Renal cortex interstitium (tissue), 11 donors: ENCODE results near the gene UGT2B7. TPM values are rescaled to one million over a fixed set of nuclear protein-coding genes. Genes with fewer than 3 reads are reported as not detected.
A peak's percentile ranks its signal among the peaks of the same experiment; 100 is the strongest.
"Not testable (repeated sequence)": the region's sequence is repeated elsewhere in the genome, so short reads cannot be mapped to it uniquely, and the experiment has no call there.

Experiments used
- DNase-seq, 11 donors: peaks; one replicate each; pipeline ENCODE4 v3.0.0-alpha.2; 2013; ENCODE audit warnings: low read depth in 9 of 11, low spot score in 4 of 11; ENCODE audit errors: extremely low read depth in 1 of 11
- polyA plus RNA-seq, 3 donors: library from polyadenylated mRNA; unstranded; fragments of 120-200 nt; gene quantifications; one replicate each; pipeline ENCODE4 v1.2.1, GENCODE V29; 2013; ENCODE audit not compliant: insufficient read length in 3 of 3

Gene UGT2B7
- polyA plus RNA-seq, 3 donors: 79.4 to 103 (median 101) TPM

DNA sequence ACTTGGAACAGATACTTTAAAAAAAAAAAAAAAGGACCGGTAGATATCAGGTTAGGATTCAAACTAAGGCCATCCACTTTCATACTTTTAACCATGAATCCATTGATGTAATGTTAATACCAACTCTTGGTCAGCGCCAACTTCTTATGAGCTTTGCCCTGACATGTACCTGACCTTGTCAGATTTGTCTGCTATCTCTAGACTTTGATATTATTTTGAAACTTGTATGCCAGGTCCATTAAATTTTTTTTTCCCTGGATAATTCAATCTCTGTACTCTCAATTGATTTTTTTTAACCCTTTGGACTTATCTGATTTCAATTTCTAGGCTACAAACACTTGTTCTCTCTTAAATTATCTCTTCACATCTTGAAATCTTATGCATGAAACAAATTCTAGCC lies 27.2 kb upstream of the UGT2B7 start:
- DNase-seq: no peak

DNA sequence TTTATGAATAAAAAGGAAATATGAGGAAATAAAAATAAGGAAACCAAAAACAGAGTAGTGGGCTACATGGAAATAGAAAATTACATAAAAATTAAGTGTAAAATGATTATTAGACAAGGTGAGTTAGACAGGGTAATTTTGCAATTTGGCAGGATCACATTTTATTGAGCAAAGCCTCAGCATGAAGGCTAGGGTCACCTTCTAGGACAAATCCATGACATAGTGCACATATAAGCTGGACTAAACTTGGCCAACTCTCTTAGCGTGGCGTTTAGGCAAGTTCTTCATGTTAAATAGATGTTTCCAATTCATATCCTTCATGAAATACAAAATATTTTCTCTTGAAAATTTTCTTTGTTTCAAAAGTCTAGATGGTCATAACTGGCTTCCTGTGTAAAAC lies 25.7 kb upstream of the UGT2B7 start:
- DNase-seq: no peak

- DNase-seq: no peak
These were observed 25.0 kb upstream of the UGT2B7 start for GRCh38 chr4:69071286-69071685.

- DNase-seq: no peak
These were observed 22.9 kb upstream of the UGT2B7 start for GRCh38 chr4:69073375-69073774.

GRCh38 chr4:69075061-69075792 lies 21.0 kb upstream of the UGT2B7 start:
- no peak for DNase-seq

DNA sequence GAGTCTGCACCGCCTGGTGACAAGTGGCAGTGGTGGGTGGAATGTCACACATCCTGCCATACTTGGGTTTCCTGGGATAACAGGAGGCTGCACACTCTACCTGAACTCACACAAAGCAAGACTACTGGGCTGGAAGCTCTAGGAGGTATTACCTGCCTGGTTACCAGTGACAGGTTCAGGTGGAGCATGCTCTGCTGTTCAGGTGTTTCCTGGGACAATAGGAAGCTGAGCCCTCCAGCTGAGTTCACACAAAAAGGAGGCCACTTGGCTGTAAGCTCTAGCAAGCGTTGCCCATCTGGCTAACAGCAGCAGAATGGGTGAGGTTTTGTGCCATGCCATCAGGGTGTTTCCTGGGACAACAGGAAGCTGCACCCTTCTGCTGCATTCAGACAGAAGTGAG lies 17.4 kb upstream of the UGT2B7 start:
- no peak for DNase-seq

GRCh38 chr4:69088473-69088872 lies 7.8 kb upstream of the UGT2B7 start:
- no peak for DNase-seq

DNA sequence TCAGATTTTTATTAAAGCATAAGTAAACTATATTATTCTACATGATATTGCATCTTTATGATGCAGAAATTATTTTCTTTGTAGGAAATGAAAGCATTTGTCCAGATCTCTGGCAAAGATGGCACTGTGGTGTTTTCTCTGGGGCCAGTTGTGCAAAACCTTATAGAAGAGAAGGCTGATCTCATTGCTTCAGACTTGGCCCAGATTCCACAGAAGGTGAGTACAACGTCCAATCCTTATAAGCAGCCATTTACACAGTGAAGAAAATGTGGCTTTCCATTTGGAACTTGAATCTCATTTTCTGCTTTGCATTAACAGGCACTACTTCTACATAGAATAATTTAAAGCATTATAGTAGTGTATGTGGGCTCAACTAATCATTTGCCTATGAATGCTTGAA lies 6.9 kb upstream of the UGT2B7 start:
- DNase-seq: no peak

DNA sequence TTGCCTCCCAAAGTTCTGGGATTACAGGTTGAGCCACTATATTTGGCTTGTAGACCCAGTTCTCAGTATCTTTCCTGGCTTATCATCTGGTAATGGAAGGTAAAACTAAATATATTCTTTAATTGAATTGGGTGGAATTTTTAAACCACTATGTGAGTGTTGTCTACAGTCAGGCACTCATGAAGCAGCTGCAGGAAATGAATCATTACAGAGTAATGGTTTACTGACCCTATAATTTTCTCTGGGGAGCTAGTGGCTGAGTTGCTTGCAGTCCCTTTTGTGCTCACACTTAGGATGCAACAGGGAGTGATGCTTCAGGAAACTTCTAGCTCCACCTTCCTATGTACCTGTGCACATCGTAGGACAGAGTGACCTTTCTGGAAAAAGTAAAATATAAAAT lies 4.1 kb upstream of the UGT2B7 start:
- no peak for DNase-seq

DNA sequence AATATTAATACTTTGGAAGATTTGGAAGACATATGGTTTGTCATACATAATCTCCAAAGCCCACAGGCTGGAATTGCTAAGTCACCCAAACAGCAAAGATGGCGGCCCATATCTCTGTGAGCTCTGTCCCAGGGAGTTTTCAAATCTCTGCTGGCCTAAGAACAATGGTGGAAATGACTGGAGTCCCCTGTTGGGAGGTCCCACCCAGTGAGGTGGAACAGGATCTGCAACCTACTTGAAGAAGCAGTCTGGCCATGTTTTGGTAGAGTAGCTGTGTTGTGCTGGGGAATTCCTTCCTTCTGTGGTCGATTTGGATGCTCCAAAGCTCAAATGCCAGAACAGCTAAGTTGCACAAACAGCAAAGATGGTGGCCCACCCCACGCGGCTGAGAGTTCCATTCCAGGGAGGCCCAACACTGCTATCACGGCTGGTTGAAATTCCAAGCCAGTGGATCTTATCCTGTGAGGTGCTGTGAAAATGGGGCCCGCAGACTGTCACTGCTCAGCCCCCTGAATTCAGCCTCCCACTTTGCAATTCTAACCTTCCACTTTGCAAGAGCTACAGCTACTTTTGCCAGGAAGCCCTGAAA lies 3.2 kb upstream of the UGT2B7 start:
- no peak for DNase-seq

- no peak for DNase-seq
These were observed 2.6 kb upstream of the UGT2B7 start for GRCh38 chr4:69093681-69094080.

DNA sequence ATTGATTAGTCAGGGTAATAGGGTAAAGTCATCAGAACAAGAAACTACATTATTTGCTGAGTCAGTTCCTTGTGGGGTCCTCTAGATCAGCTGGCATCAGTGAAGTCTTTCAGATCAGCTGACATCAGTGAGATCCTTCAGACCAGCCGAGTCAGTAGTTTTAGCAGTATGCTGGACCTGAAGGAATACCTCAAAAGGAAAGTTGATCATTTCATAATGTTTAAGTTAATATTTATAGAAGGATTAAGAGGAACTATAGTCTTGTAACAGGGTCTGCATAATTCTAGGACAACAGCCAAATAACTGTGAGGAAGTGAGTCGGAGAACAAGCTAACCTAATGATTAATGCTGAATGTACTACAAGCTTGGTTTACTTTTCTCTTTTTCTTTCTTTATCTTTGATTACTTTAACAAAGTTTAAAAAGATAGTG lies 958 bp upstream of the UGT2B7 start:
- DNase-seq: peak in 4 of 11 donors; percentile 1 to 21 (median 4)

- no peak for DNase-seq
These were observed 536 bp downstream of the UGT2B7 start for GRCh38 chr4:69096810-69097209.

DNA sequence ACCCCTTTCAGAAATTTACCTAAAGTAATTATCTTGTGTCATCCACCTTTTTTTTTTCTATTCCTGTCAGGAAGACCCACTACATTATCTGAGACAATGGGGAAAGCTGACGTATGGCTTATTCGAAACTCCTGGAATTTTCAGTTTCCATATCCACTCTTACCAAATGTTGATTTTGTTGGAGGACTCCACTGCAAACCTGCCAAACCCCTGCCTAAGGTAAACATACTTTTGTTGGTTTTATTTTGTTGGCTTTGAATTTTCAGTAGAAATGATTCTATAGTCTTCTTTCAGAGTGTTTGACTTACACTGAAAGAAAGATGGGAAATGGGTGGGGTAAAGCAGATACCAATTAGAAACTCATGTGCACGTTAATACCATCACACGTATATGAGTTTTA lies 2.2 kb downstream of the UGT2B7 start:
- DNase-seq: no peak

DNA sequence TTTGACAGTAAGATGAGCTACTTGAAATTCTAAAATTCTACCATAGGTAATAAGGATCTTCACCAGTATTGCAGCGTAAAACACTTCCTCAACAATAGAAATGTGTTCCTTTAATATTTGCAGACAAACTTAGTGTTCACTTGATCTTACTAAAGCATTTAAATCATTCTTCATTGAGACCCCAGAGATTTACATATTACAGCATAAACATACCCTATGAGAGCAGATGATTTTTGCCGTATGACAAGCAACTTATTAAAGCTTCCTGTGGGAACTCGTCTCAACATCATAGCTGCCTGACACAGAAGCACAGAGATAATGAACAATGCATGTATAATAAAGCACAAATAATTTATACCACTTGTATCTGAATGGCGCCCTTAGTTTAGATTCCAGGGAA lies 3.6 kb downstream of the UGT2B7 start:
- no peak for DNase-seq

DNA sequence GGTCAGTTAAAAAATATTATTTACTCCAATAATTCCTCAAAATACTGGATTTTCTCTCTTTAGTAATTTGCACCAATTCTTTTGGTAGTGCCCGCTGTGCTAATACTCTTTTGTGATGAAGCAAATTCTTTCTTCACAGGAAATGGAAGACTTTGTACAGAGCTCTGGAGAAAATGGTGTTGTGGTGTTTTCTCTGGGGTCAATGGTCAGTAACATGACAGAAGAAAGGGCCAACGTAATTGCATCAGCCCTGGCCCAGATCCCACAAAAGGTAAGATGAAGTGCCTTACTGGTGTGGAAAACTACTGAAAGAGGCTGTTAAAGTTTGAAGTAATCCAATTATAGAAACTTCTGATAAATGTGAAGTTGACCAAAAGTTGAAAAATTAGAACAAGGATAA lies 6.4 kb downstream of the UGT2B7 start:
- DNase-seq: not testable (repeated sequence)

DNA sequence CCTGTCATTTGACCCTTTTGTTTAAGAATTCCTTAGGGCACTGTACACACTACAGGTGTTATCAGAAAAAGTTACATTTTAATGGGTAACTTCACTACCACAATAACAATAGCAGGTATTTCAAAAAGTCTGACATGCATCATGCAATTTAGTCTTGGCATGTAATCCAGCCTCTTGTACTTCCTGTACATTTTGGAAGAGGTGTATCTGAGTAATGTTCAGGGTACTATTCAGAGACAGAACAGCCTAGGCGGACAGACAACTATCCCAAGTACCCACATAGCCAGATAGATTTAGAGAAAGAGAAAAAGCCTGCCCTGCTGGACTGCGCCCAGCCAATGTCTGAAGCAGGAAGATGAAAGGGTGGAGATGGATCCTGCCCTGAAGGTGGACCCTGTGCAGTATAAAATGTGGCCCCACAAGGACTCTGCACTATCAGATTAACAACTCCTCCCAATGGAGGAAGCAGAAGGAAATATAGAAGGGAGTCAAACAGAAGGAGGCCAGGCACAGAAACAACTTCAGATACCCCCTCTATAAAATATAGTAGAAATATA lies 8.5 kb downstream of the UGT2B7 start:
- DNase-seq: no peak

- DNase-seq: not testable (repeated sequence)
These were observed 19.0 kb downstream of the UGT2B7 start for GRCh38 chr4:69115151-69115850.

GRCh38 chr4:69115851-69116213 lies 19.6 kb downstream of the UGT2B7 start:
- DNase-seq: no peak

DNA sequence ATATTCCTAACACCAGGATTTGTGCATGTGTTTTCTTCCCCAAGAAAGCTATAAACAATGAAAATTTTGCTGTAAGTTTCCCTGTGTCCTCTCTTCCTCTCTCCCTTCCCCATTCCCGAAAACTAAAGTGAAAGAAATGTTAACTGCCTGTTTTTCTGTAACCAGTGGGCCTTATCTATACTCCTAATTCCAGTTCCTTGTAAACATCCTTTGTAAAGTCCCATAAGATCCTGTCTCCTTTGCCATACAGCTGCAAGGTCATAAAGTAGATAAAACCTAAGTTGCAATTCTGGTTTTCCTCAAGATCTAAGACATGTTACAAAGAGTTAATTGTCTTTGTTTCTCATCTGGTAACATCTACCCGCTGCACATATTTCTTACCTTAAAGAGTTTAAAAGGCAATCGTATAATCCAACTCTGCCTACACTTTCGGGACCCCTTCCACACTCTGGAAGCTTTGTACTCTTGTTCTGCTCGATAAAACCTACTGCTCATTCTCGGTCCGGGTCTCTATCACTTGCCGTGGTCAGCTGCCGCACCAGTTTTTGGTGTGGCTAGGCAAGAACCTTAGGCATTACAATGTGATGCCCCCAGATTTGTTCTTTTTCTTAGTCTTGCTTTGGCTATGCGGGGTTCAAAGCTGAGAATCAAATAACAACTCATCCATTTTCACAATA lies 20.5 kb downstream of the UGT2B7 start:
- DNase-seq: no peak
